Neural cell (in vitro differentiated cells): ENCODE data around the gene LYPD6B. TPM values are rescaled to one million over a fixed set of nuclear protein-coding genes. Genes with fewer than 3 reads are reported as not detected.

ENCODE experiments used
- H2AFZ ChIP-seq: fragments of 200-600, 300-800 bp; sonication (generic), shearing (Covaris generic); 2 replicates; pipeline ENCODE4 v1.6.0; 2014; ENCODE audit warnings: low read depth, mild to moderate bottlenecking, antibody characterized with exemption, low read length, moderate library complexity
- H3F3A ChIP-seq: fragments of 200-600 bp; shearing (Covaris generic); 2 replicates; pipeline ENCODE4 v1.6.1; 2016; ENCODE audit warnings: mild to moderate bottlenecking, moderate library complexity, mixed read lengths, antibody characterized with exemption, low read length; ENCODE audit not compliant: insufficient read depth, poor library complexity, severe bottlenecking
- H3K27ac ChIP-seq: fragments of 200-600, 300-800 bp; sonication (generic), shearing (Covaris generic); 2 replicates; pipeline ENCODE4 v1.5.1; 2014; ENCODE audit warnings: mild to moderate bottlenecking, low read length, moderate library complexity
- H3K27me3 ChIP-seq: fragments of 300-800, 200-600 bp; sonication (generic), shearing (Covaris generic); 2 replicates; pipeline ENCODE4 v1.6.0; 2014; ENCODE audit warnings: mild to moderate bottlenecking, low read depth, low read length, moderate library complexity; ENCODE audit not compliant: insufficient read depth
- H3K36me3 ChIP-seq: fragments of 300-800, 200-600 bp; sonication (generic), shearing (Covaris generic); 2 replicates; pipeline ENCODE4 v1.5.1; 2014; ENCODE audit warnings: mild to moderate bottlenecking, antibody characterized with exemption, low read length, moderate library complexity; ENCODE audit not compliant: insufficient read depth
- H3K4me2 ChIP-seq: fragments of 300-800, 200-600 bp; sonication (generic), shearing (Covaris generic); 2 replicates; pipeline ENCODE4 v1.6.0; 2014; ENCODE audit warnings: mild to moderate bottlenecking, low read length
- H3K4me3 ChIP-seq: fragments of 300-800, 200-600 bp; sonication (generic), shearing (Covaris generic); 2 replicates; pipeline ENCODE4 v1.5.1; 2014; ENCODE audit warnings: mild to moderate bottlenecking, low read length, moderate library complexity
- H3K79me2 ChIP-seq: fragments of 200-600 bp; shearing (Covaris generic); replicated peaks from 2 replicates; pipeline ENCODE4 v1.6.0; 2014; ENCODE audit warnings: mild to moderate bottlenecking, low read length, moderate library complexity; ENCODE audit not compliant: insufficient read depth
- H3K9ac ChIP-seq: fragments of 300-800, 200-600 bp; sonication (generic), shearing (Covaris generic); 2 replicates; pipeline ENCODE4 v1.6.1; 2016; ENCODE audit warnings: mild to moderate bottlenecking, low read length, mixed read lengths
- H3K9me2 ChIP-seq: fragments of 200-600 bp; shearing (Covaris generic); 2 replicates; pipeline ENCODE4 v1.6.1; 2016; ENCODE audit warnings: mild to moderate bottlenecking, low read length, mixed read lengths; ENCODE audit not compliant: insufficient read depth
- H3K9me3 ChIP-seq: fragments of 200-600, 300-800 bp; sonication (generic), shearing (Covaris generic); 2 replicates; pipeline ENCODE4 v1.6.1; 2016; ENCODE audit warnings: mild to moderate bottlenecking, mixed run types, low read length, moderate library complexity, mixed read lengths
- H4K20me1 ChIP-seq: fragments of 200-600 bp; shearing (Covaris generic); 2 replicates; pipeline ENCODE4 v1.6.1; 2016; ENCODE audit warnings: mild to moderate bottlenecking, mixed run types; ENCODE audit not compliant: insufficient read depth
- EP300 ChIP-seq: fragments of 450-650 bp; conservative IDR thresholded peaks from 2 replicates; pipeline ENCODE4 v1.6.1; 2014; ENCODE audit warnings: antibody characterized with exemption, mild to moderate bottlenecking, moderate library complexity; ENCODE audit not compliant: poor library complexity, severe bottlenecking
- EZH2 ChIP-seq: fragments of 200-600, 300-800 bp; shearing (Covaris generic), sonication (generic); IDR thresholded peaks from 2 replicates; pipeline ENCODE4 v1.6.1; 2014; ENCODE audit warnings: antibody characterized with exemption, low read length, borderline replicate concordance, mild to moderate bottlenecking; ENCODE audit not compliant: insufficient read depth, poor library complexity, severe bottlenecking
- MXI1 ChIP-seq: fragments of 450-650 bp; conservative IDR thresholded peaks from 2 replicates; pipeline ENCODE4 v1.6.1; 2014; ENCODE audit warnings: antibody characterized with exemption, mild to moderate bottlenecking; ENCODE audit not compliant: poor library complexity, severe bottlenecking
- POLR2AphosphoS5 ChIP-seq: IDR thresholded peaks from 2 replicates; pipeline ENCODE4 v1.6.1; 2012
- RAD21 ChIP-seq: fragments of 450-650 bp; conservative IDR thresholded peaks from 2 replicates; pipeline ENCODE4 v1.6.1; 2014; ENCODE audit warnings: antibody characterized with exemption, mild to moderate bottlenecking, moderate library complexity
- SMC3 ChIP-seq: fragments of 450-650 bp; conservative IDR thresholded peaks from 2 replicates; pipeline ENCODE4 v1.6.1; 2014; ENCODE audit warnings: antibody characterized with exemption, mild to moderate bottlenecking, moderate library complexity; ENCODE audit not compliant: poor library complexity
- TAF1 ChIP-seq: IDR thresholded peaks from 2 replicates; pipeline ENCODE4 v1.6.1; 2012; ENCODE audit warnings: low read depth
- polyA plus RNA-seq: library from polyadenylated mRNA; depleted of rRNA; stranded (reverse); fragments of >200 nt; gene quantifications from 2 replicates; pipeline ENCODE4 v1.2.3, GENCODE V29; 2014
- TF ChIP-seq, protein P1 (sequence below): fragments of 450-650 bp; IDR thresholded peaks from 2 replicates; pipeline ENCODE4 v1.5.1; 2014; ENCODE audit warnings: antibody characterized with exemption, mild to moderate bottlenecking, moderate library complexity; ENCODE audit not compliant: poor library complexity, severe bottlenecking
- TF ChIP-seq, protein P2 (sequence below): IDR thresholded peaks from 2 replicates; pipeline ENCODE4 v1.6.1; 2012; ENCODE audit warnings: borderline replicate concordance

The LYPD6B gene
- polyA plus RNA-seq, 1 donor from 2014 or later, result 0.68 TPM

DNA sequence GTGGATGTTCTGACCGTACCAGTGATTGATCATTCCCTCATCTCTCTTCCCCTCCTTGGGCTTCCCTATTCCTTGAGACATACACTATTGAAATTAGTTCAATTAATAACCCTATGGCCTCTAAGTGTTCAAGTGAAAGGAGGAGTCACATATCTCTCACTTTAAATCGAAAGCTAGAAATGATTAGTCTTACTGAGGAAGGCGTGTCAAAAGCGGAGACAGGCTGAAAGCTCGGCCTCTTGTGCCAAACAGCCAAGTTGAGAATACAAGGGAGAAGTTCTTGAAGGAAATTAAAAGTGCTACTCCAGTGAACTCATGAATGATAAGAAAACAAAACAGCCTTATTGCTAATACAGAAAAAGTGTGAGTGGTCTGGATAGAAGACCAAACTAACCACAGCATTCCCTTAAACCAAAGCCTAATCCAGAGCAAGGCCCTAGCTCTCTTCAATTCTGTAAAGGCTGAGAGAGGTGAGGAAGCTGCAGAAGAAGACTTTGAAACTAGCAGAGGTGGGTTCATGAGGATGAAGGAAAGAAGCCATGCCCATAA lies 147.5 kb downstream of the LYPD6B start:
- TF ChIP-seq, protein P1, sequence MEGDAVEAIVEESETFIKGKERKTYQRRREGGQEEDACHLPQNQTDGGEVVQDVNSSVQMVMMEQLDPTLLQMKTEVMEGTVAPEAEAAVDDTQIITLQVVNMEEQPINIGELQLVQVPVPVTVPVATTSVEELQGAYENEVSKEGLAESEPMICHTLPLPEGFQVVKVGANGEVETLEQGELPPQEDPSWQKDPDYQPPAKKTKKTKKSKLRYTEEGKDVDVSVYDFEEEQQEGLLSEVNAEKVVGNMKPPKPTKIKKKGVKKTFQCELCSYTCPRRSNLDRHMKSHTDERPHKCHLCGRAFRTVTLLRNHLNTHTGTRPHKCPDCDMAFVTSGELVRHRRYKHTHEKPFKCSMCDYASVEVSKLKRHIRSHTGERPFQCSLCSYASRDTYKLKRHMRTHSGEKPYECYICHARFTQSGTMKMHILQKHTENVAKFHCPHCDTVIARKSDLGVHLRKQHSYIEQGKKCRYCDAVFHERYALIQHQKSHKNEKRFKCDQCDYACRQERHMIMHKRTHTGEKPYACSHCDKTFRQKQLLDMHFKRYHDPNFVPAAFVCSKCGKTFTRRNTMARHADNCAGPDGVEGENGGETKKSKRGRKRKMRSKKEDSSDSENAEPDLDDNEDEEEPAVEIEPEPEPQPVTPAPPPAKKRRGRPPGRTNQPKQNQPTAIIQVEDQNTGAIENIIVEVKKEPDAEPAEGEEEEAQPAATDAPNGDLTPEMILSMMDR, result no peak
- Histone ChIP-seq H3K4me3 (no peak overlapping the region), H2AFZ (no peak overlapping the region), H3K9me3 (no peaks in the 10 kb centered on the region), H3K9me2 (no peaks in the 10 kb centered on the region), H3K4me2 (no peak overlapping the region), H3K79me2 (no peaks in the 10 kb centered on the region), H3F3A (no peaks in the 10 kb centered on the region), H3K27ac (no peak overlapping the region), H3K27me3 (no peaks in the 10 kb centered on the region), H3K9ac (no peak overlapping the region), H3K36me3 (no peaks in the 10 kb centered on the region), H4K20me1 (no peaks in the 10 kb centered on the region)

DNA sequence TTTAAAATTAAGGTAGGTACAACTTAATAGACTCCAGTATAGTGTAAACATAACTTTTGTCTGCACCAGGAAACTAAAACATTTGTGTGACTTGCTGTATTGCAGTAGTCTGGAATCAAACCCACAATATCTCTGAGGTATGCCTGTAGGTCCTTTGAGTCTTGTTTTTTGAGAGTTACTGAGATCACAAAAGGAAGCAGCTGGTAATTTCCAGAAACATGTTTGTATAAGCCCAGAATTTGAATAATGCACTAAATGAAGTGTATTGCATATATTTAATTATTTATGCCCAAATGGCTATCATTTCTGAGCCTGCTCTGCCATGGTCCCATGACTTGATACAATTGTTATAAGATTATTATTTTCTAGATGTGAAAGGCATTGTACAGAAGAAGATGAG lies 148.6 kb downstream of the LYPD6B start:
- Histone ChIP-seq H3K9ac (no peak overlapping the region), H3K79me2 (no peaks in the 10 kb centered on the region), H3K27me3 (no peaks in the 10 kb centered on the region), H3K9me3 (no peaks in the 10 kb centered on the region), H3K9me2 (no peaks in the 10 kb centered on the region), H3K4me2 (no peak overlapping the region), H3K36me3 (no peaks in the 10 kb centered on the region), H3F3A (no peaks in the 10 kb centered on the region), H3K27ac (no peak overlapping the region), H3K4me3 (no peak overlapping the region), H2AFZ (no peak overlapping the region), H4K20me1 (no peaks in the 10 kb centered on the region)
- no peak for TF ChIP-seq TAF1
- TF ChIP-seq SMC3, result no peak
- TF ChIP-seq EP300, result no peak
- no peak for TF ChIP-seq EZH2
- TF ChIP-seq POLR2AphosphoS5, result no peak
- TF ChIP-seq, protein P2, sequence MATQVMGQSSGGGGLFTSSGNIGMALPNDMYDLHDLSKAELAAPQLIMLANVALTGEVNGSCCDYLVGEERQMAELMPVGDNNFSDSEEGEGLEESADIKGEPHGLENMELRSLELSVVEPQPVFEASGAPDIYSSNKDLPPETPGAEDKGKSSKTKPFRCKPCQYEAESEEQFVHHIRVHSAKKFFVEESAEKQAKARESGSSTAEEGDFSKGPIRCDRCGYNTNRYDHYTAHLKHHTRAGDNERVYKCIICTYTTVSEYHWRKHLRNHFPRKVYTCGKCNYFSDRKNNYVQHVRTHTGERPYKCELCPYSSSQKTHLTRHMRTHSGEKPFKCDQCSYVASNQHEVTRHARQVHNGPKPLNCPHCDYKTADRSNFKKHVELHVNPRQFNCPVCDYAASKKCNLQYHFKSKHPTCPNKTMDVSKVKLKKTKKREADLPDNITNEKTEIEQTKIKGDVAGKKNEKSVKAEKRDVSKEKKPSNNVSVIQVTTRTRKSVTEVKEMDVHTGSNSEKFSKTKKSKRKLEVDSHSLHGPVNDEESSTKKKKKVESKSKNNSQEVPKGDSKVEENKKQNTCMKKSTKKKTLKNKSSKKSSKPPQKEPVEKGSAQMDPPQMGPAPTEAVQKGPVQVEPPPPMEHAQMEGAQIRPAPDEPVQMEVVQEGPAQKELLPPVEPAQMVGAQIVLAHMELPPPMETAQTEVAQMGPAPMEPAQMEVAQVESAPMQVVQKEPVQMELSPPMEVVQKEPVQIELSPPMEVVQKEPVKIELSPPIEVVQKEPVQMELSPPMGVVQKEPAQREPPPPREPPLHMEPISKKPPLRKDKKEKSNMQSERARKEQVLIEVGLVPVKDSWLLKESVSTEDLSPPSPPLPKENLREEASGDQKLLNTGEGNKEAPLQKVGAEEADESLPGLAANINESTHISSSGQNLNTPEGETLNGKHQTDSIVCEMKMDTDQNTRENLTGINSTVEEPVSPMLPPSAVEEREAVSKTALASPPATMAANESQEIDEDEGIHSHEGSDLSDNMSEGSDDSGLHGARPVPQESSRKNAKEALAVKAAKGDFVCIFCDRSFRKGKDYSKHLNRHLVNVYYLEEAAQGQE, result no peak
- TF ChIP-seq MXI1, result no peak
- TF ChIP-seq, protein P1, result no peak
- TF ChIP-seq RAD21, result no peak
